HepG2 (cell line): ENCODE measurements around the gene SLC35B4. TPM values are rescaled to one million over a fixed set of nuclear protein-coding genes. Genes with fewer than 3 reads are reported as not detected.

Experiments
- ATAC-seq: fragments of 200-7000 bp; cut with Tn5 transposase; 3 replicates; pipeline ENCODE4 v1.9.1; 2020; ENCODE audit warnings: mild to moderate bottlenecking, moderate library complexity
- BruUV-seq: library from RNA; stranded (reverse); fragments of 400-500 nt; replicated peaks from 2 replicates; lab custom pipeline; 2021; lab: Mats Ljungman, UMichigan
- CTCF ChIA-PET: fragments of 300-600 bp; formaldehyde crosslinking; extraction: SDS; loops from one replicate; lab custom pipeline; 2021; ENCODE audit warnings: low total read pairs, inconsistent platforms, low intra/inter-chr PET ratio; lab: Yijun Ruan, JAX
- POLR2A ChIA-PET: fragments of 350-600 bp; sonication (Branson Sonifier 250); formaldehyde crosslinking; loops from one replicate; lab custom pipeline; 2020; ENCODE audit warnings: antibody characterized with exemption, inconsistent platforms; lab: Yijun Ruan, JAX
- DNase-seq: peaks from one replicate; pipeline ENCODE4 v3.0.0-alpha.2; 2015; ENCODE audit warnings: low spot score
- FAIRE-seq: peaks from 3 replicates; lab custom pipeline; 2011; peaks lifted over from hg19 to GRCh38; lab: Jason Lieb, UNC
- H2AFZ ChIP-seq: one replicate; pipeline ENCODE4 v1.6.1; 2011; ENCODE audit warnings: low read length, inconsistent platforms
- H3K27ac ChIP-seq: fragments of 300-600 bp; 3 replicates; pipeline ENCODE4 v1.8.0; 2011; ENCODE audit warnings: mixed run types, mild to moderate bottlenecking, mixed read lengths, low read length, inconsistent platforms; ENCODE audit not compliant: insufficient read depth; ENCODE audit errors: extremely low read length
- H3K27me3 ChIP-seq, 2 experiments: fragments of 200-600 bp in 1 of 2; 2 replicates in 1 of 2; 3 replicates in 1 of 2; pipeline versions ENCODE4 v1.6.0 to v1.8.0; 2011; ENCODE audit warnings: low read length in 2 of 2, mild to moderate bottlenecking in 2 of 2, moderate library complexity in 2 of 2, inconsistent platforms in 1 of 2; ENCODE audit not compliant: insufficient read depth in 2 of 2, control insufficient read depth in 1 of 2
- H3K36me3 ChIP-seq, 2 experiments: fragments of 200-600 bp in 1 of 2; replicated peaks in 1 of 2; 2 replicates in 1 of 2; 3 replicates in 1 of 2; pipeline versions ENCODE4 v1.5.1 to v1.8.0; 2011; ENCODE audit warnings: low read length in 2 of 2, inconsistent platforms in 1 of 2; ENCODE audit not compliant: insufficient read depth in 2 of 2, control insufficient read depth in 1 of 2
- H3K4me1 ChIP-seq: 2 replicates; pipeline ENCODE4 v1.5.1; 2012; ENCODE audit warnings: low read length, inconsistent platforms; ENCODE audit not compliant: insufficient read depth
- H3K4me2 ChIP-seq: 2 replicates; pipeline ENCODE4 v1.6.0; 2011; ENCODE audit warnings: low read depth, low read length, inconsistent platforms
- H3K4me3 ChIP-seq, 3 experiments: fragments of 200-600 bp in 1 of 3; sonication (generic), shearing (Covaris generic) in 1 of 3; replicated peaks in 1 of 3; 2 replicates each; pipeline ENCODE4 v1.5.1; 2011 to 2016; ENCODE audit warnings: low read length in 3 of 3, inconsistent platforms in 2 of 3, low read depth in 2 of 3, mild to moderate bottlenecking in 2 of 3, control low read depth in 1 of 3, mixed read lengths in 1 of 3; ENCODE audit not compliant: insufficient read depth in 1 of 3
- H3K79me2 ChIP-seq: one replicate; pipeline ENCODE4 v1.6.1; 2011; ENCODE audit warnings: low read length, inconsistent platforms; ENCODE audit not compliant: insufficient read depth
- H3K9ac ChIP-seq: 2 replicates; pipeline ENCODE4 v1.6.0; 2011; ENCODE audit warnings: mild to moderate bottlenecking, low read depth, low read length, inconsistent platforms; ENCODE audit not compliant: insufficient read depth
- H3K9me3 ChIP-seq: 2 replicates; pipeline ENCODE4 v1.5.1; 2012; ENCODE audit warnings: mild to moderate bottlenecking, low read length
- H4K20me1 ChIP-seq: 2 replicates; pipeline ENCODE4 v1.6.0; 2011; ENCODE audit warnings: inconsistent platforms, mild to moderate bottlenecking, low read length, moderate library complexity; ENCODE audit not compliant: insufficient read depth
- AFF4 ChIP-seq: sonication (generic); formaldehyde crosslinking; IDR thresholded peaks from 2 replicates; pipeline ENCODE4 v1.4.0; 2020; ENCODE audit warnings: missing genetic modification reagents
- AGO1 ChIP-seq: fragments of 200-400 bp; formaldehyde crosslinking; IDR thresholded peaks from 2 replicates; pipeline ENCODE4 v1.6.1; 2017; ENCODE audit warnings: mild to moderate bottlenecking, low read depth, low read length, moderate library complexity; ENCODE audit not compliant: poor library complexity, severe bottlenecking
- CAMTA2 ChIP-seq: sonication (generic); formaldehyde crosslinking; IDR thresholded peaks from 2 replicates; pipeline ENCODE4 v1.4.0; 2020; ENCODE audit warnings: mild to moderate bottlenecking, missing genetic modification reagents, borderline replicate concordance
- FOXC1 ChIP-seq: sonication (generic); formaldehyde crosslinking; IDR thresholded peaks from 2 replicates; pipeline ENCODE4 v1.8.0; 2022; ENCODE audit warnings: mild to moderate bottlenecking, missing genetic modification reagents, borderline replicate concordance
- HCFC1 ChIP-seq: fragments of 150-350 bp; IDR thresholded peaks from 2 replicates; pipeline ENCODE4 v1.6.1; 2014; ENCODE audit warnings: low read depth, low read length
- IKZF5 ChIP-seq: IDR thresholded peaks from 2 replicates; pipeline ENCODE4 v1.6.1; 2018; ENCODE audit warnings: missing genetic modification reagents, mild to moderate bottlenecking, missing compliant biosample characterization
- NFYC ChIP-seq: IDR thresholded peaks from 2 replicates; pipeline ENCODE4 v1.6.1; 2016; ENCODE audit warnings: missing genetic modification reagents, missing compliant biosample characterization
- WIZ ChIP-seq: sonication (generic); formaldehyde crosslinking; IDR thresholded peaks from 2 replicates; pipeline ENCODE4 v1.5.1; 2020; ENCODE audit warnings: mild to moderate bottlenecking, missing genetic modification reagents
- ZNF101 ChIP-seq: sonication (generic); formaldehyde crosslinking; IDR thresholded peaks from 2 replicates; pipeline ENCODE4 v1.4.0; 2020; ENCODE audit warnings: mild to moderate bottlenecking, low read depth, missing genetic modification reagents, borderline replicate concordance
- ZNF460 ChIP-seq: sonication (generic); formaldehyde crosslinking; IDR thresholded peaks from 2 replicates; pipeline ENCODE4 v1.5.1; 2020; ENCODE audit warnings: missing genetic modification reagents, mild to moderate bottlenecking, borderline replicate concordance
- WGBS: methylation state at CpG from one replicate; pipeline ENCODE4 v1.1.6; 2017; ENCODE audit warnings: low lambda C conversion rate; 5-methylcytosine and 5-hydroxymethylcytosine counted together
- in situ Hi-C: cut with HindIII; loops from 2 replicates; pipeline ENCODE4 v1.10.0; 2017; ENCODE audit warnings: low pct_unique_long_range_greater_than_20kb; ENCODE audit not compliant: extremely low pct_ligation_motif_present
- intact Hi-C: fragments of 100-400 bp; cut with micrococcal nuclease; formaldehyde crosslinking; loops from one replicate; pipeline ENCODE4 v1.10.0; 2022; ENCODE audit not compliant: unreplicated experiment
- polyA plus RNA-seq, 8 experiments: library from polyadenylated mRNA; depleted of rRNA in 3 of 8; stranded (reverse) in 7 of 8; unstranded in 1 of 8; fragments of >200 nt; fragmentation: Illumina TruSeq in 4 of 8; extraction: Trizol in 4 of 8; gene quantifications; 2 replicates each; pipeline versions ENCODE4 v1.2.1 to v1.2.3, GENCODE V29; 2011 to 2016; ENCODE audit warnings: low read depth in 4 of 8, missing spikeins in 1 of 8, mixed read lengths in 1 of 8; ENCODE audit not compliant: insufficient read depth in 1 of 8
- total RNA-seq, 5 experiments: library from RNA; depleted of rRNA; stranded (reverse); fragments of >200 nt; fragmentation: Illumina TruSeq; extraction: Trizol; gene quantifications; 2 replicates each; pipeline ENCODE4 v1.2.3, GENCODE V29; 2016; ENCODE audit warnings: low read depth in 1 of 5
- TF ChIP-seq, protein P1 (sequence below): sonication (generic); formaldehyde crosslinking; IDR thresholded peaks from 2 replicates; pipeline ENCODE4 v1.8.1; 2022; ENCODE audit warnings: mild to moderate bottlenecking, missing genetic modification reagents

Gene SLC35B4
- total and polyA plus RNA-seq, 2 of the 13 experiments (the other 11 are each of a cell fraction or from before 2014, with no cell fraction given) = 17.1 to 17.8 TPM

GRCh38 chr7:134347567-134347966 is 30.8 kb upstream of the SLC35B4 start:
- intact Hi-C loops = no loop called here
- ATAC-seq = no peak
- no peak for FAIRE-seq

More at GRCh38 chr7:134347567-134347966, 30.8 kb upstream of the SLC35B4 start:
- no peak for TF ChIP-seq ZNF460 (CRISPR knock-in tag)
- no peak for TF ChIP-seq NFYC (CRISPR knock-in tag)
- TF ChIP-seq AGO1 = no peak
- no peak for TF ChIP-seq AFF4
- no peak for TF ChIP-seq IKZF5
- no peak for TF ChIP-seq CAMTA2 (CRISPR knock-in tag)
- TF ChIP-seq ZNF101 (CRISPR knock-in tag) = no peak
- no peak for TF ChIP-seq HCFC1
- TF ChIP-seq WIZ (CRISPR knock-in tag) = no peak
- TF ChIP-seq, protein P1, sequence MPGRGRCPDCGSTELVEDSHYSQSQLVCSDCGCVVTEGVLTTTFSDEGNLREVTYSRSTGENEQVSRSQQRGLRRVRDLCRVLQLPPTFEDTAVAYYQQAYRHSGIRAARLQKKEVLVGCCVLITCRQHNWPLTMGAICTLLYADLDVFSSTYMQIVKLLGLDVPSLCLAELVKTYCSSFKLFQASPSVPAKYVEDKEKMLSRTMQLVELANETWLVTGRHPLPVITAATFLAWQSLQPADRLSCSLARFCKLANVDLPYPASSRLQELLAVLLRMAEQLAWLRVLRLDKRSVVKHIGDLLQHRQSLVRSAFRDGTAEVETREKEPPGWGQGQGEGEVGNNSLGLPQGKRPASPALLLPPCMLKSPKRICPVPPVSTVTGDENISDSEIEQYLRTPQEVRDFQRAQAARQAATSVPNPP (CRISPR knock-in tag) = no peak
- TF ChIP-seq FOXC1 (CRISPR knock-in tag) = no peak
- DNase-seq = no peak
- ChIA-PET CTCF (no interaction called here), POLR2A (no interaction called here)
- 39% methylated on average over 5 of the region's 5 CpGs for WGBS
- no peak overlapping the region for H3K9ac ChIP-seq
- no peaks in the 10 kb centered on the region for H3K4me1 ChIP-seq
- H3K9me3 ChIP-seq = no peaks in the 10 kb centered on the region
- no TSS peak for BruUV-seq
- no peaks in the 10 kb centered on the region for H3K36me3 ChIP-seq
- no peak overlapping the region for H2AFZ ChIP-seq
- no peak overlapping the region for H3K27ac ChIP-seq
- H3K27me3 ChIP-seq = peaks cover 1 to 20% of the 10 kb centered on the region in 2 experiments; a peak in 3 of 5 replicates
- no peak overlapping the region for H3K4me2 ChIP-seq
- H4K20me1 ChIP-seq = no peaks in the 10 kb centered on the region
- H3K79me2 ChIP-seq = no peaks in the 10 kb centered on the region
- H3K4me3 ChIP-seq = no peak overlapping the region
- in situ Hi-C loops = no loop called here
